ENCODE results near the gene PRRC2B.
A peak's percentile ranks its signal among the peaks of the same experiment; 100 is the strongest.
"Not testable (repeated sequence)": the region's sequence is repeated elsewhere in the genome, so short reads cannot be mapped to it uniquely, and the experiment has no call there.

PRRC2B gene

DNA sequence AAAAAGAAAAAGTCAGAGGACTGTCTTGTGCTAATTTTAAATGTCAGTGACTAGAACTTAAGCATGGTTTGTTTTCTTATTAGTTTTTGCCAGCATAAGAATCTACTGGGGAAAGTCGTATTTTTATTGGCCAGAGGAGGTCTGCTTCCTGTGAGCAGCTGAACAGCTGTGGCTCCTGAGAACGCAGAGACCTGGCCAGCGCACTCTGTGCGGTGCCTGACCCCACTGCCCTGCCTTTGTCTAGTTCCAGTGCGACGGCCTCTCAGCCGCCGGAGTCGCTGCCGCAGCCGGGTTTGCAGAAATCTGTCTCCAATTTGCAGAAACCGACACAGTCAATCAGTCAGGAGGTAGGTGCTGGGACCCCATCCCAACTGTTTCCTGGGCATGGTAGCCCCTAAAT is 42.5 kb downstream of the PRRC2B start:
- DNase-seq (ENCODE audit: low read depth) = no peak

DNA sequence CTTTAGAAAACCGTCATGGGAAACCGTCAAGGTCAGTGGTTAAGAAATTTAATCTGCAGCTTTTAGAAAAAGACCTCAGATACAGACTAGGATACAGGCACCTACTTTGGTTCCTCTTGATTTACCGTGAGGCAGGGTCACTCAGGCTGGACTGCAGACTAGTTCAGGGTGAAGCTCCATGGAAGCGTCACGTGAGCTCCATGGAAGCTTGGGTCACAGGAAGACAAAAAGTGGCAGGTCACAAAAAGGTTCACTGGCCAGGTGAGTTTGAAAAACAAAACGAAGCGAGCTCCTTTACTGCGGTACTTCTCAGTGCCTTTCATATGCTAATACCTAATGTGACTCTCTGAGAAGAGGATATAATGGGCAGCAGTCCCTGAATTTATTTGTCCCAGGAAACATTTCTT is 43.0 kb downstream of the PRRC2B start:
- DNase-seq (ENCODE audit: low read depth) = no peak

DNA sequence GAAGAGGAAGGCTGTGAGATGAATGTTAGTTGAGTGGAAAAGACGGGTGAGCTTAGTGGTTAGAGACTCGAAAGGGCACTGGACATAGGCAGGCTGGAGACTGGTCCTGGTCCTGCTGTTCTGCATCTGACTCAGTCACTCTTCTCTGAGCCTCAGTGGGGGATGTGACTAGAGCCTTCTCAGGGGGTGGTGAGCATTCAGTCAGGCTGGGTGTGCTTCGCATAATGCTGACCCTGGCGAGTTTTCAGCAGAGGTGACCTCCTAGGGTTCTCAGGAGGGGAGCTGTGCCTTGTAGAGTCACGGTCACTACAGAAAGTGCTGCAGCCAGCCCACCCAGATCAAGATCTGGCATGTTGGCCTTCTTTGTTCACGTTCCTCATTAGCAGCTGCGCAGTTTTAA is 44.3 kb downstream of the PRRC2B start:
- DNase-seq (ENCODE audit: low read depth) = no peak

DNA sequence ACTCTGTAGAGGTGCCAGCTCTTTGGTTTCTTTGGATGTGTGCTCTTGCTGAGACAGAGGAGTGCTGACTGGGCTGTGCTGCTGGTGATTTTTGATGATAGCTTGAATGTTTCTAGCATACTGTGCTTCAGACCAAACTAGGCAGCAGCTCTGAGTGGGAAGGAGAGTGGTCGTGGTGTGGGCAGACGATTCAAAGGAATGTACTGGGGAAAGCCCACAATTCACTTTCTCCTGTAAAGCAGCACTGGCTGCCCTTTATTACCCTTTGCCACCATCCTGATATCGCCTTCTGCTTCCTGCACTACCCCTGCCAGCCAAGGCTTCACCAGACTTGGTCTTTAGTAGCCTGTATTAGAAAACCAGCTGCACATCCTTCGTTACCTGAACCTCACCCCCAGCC is 45.3 kb downstream of the PRRC2B start:
- no peak for DNase-seq (ENCODE audit: low read depth)

GRCh38 chr9:131441441-131441840 is 47.6 kb downstream of the PRRC2B start:
- DNase-seq (ENCODE audit: low read depth) = no peak

DNA sequence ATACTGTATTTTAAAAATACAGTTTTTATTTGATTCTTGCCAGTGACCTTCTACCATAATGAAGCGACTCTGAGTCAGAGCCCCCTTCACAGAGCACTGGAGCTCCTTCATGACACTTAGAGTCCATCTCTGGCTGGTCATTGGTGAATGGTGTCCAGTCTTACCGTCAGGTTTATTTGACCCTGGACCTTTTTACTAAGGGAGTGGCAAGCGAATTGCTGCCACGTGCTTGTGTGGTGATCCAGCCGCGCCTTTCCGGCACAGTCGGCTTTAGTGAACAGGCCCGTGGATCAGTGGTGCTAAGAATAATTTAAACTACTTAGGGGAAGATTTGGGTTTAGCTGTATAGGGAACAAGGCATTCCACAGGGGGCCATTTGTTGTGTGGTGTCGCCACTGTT is 48.5 kb downstream of the PRRC2B start:
- DNase-seq (ENCODE audit: low read depth) = no peak

DNA sequence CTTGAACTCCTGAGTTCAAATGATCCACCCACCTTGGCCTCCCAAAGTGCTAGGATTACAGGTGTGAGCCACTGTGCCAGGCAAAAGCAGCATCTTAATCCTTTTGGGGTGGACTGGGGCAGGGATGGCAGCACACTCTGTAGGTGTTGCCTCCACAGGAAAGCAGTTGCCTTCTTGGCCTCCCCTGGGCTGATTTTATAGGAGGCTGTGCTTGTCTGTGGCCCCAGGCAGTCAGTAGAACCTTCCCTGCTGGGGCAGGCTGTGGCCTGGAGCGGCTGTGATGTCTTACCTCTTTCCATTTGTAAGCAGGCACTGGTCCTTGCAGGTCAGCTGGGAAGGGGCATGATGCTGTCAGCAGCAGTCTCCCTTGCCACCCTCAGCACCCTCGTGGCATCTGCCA is 49.8 kb downstream of the PRRC2B start:
- DNase-seq (ENCODE audit: low read depth) = no peak

- DNase-seq (ENCODE audit: low read depth) = no peak
Observed at GRCh38 chr9:131446276-131446675, 52.4 kb downstream of the PRRC2B start.

DNA sequence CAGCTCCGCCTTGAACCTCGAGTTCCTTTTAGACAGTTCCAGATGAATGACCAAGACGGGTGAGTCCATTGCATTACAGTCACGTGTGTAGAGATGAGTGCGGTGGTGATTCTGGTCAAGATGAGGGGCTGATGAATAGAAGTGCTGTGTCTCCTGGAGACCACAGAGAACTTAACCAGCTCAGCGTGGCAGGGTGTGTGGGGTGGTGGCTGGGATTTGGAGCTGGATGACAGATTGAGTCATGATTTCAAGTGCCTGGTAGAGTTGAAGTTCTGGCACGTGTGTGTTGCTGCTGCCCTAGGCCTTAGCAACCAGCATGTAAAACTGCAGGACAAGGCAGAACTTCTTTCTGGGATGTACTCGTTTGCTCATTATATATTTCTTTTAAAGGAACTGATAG is 53.3 kb downstream of the PRRC2B start:
- peak; percentile 48 for DNase-seq (ENCODE audit: low read depth)

DNA sequence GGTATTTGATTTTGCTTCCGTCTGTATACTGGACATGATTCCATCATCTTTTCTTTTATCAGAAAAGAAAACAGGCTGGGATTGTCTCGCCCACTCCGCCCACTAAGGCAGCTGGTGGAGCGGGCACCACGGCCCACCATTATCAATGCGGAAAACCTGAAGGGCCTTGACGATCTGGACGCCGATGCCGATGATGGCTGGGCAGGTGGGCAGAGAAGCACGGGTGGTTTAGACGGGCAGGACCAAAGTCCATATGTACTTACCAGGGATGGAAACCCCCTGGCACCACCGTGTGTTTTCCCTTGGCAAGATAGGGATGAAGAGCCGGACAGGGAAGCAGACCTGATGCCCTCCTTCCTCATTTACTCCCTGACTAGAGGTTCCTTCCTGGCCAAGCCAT is 53.7 kb downstream of the PRRC2B start:
- DNase-seq (ENCODE audit: low read depth) = no peak

- DNase-seq (ENCODE audit: low read depth) = no peak
Observed at GRCh38 chr9:131448818-131449217, 54.9 kb downstream of the PRRC2B start.

DNA sequence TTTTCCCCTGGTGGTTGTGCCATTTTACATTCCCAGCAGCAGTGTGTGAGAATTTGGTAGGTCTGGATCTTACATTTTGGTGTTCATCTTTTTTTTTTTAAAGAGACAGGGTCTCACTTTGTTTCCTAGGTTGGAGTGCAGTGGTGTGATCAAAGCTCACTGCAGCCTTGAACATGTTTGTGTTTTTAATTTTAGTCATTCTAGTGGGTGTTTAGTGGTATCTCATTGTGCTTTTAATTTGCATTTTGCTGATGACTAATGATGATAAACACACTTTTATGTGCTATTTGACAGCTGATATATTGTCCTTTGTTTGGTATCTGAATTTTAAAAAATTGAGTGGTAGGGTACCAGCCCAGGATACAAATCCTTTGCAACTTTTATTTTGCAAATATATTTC is 55.4 kb downstream of the PRRC2B start:
- no peak for DNase-seq (ENCODE audit: low read depth)

GRCh38 chr9:131454028-131454427 is 60.1 kb downstream of the PRRC2B start:
- no peak for DNase-seq (ENCODE audit: low read depth)

GRCh38 chr9:131455655-131456054 is 61.8 kb downstream of the PRRC2B start:
- not testable (repeated sequence) for DNase-seq (ENCODE audit: low read depth)

DNA sequence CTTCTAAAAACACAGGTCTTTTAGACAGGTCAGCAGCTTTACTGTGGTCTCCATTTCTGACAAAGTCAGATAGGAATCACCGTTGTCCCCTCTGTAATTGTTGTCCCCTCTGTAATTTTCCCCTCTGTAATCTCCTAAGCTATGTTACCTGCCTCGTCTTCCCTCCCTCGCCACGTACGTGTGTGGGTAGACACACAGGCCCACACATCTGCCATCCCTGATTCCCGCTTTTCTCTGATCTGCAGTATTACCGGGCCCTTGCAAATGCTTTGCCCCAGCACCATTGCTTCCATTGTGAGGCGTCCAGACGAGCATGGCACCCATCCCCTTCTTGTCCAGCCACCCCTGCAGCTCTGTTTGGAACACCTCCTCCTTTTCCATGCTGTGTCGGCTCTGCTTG is 63.9 kb downstream of the PRRC2B start:
- no peak for DNase-seq (ENCODE audit: low read depth)

- no peak for DNase-seq (ENCODE audit: low read depth)
Observed at GRCh38 chr9:131459056-131459455, 65.2 kb downstream of the PRRC2B start.

DNA sequence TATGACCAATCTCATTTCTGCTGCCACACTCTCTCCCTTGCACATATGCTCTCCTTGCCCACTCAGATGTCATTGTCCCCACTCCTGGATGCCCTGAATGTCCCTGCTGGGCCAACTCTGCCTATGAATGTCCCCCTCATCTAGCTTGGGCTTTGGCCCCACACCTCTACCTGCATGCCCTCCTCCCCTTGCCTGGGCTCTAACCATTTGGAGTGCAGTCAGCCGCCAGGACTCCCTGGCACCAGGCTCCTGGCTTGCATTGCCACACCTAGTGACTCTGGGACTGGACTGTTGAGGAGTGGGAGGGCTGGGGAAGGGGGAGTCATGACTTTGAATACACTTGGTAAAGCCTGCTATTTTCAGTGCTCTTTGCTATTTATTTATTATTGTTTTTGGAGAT is 67.3 kb downstream of the PRRC2B start:
- DNase-seq (ENCODE audit: low read depth) = no peak

DNA sequence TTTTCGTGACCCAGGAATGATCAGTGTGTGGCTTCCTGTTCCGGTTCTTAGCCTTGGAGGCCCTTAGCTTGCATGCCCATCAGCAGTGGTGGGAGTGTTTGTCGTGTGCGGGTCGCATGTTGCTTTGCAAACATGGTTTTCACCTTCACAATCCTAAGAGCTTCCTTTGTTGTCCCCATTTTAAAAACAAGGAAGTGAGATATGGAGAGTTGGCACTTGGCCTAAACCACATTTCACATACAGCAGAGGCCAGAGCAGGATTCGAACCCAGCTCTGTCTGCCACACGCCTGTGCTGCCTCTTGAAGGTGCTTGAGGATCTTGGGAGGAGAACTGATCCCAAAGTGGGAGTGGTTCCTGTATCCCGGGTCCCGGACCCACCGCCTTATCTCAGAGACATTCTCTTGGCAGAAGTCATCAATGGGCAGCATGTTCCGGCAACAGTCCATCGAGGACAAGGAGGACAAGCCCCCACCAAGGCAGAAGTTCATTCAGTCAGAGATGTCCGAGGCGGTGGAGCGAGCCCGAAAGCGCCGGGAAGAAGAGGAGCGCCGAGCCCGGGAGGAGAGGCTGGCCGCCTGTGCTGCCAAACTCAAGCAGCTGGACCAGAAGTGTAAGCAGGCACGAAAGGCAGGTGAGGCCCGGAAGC is 70.6 kb downstream of the PRRC2B start:
- no peak for DNase-seq (ENCODE audit: low read depth)

DNA sequence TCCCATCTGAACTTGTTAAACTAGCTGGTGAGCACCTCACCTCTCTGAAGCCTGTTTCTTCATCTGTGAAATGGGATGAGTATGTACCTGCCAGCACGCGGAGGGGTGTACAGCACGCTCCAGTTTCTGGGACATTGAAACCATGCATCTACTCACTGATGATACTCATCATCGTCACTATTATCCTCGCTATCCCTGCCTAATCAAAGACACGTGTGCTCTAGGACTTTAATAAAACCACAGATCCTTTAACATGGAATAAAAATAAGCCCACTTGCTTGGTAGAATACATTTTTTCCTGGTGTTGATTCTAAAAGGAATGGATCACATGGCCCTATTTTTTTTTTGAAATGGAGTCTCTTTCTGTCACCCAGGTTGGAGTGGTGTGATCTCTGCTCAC is 71.5 kb downstream of the PRRC2B start:
- DNase-seq (ENCODE audit: low read depth) = no peak

- DNase-seq (ENCODE audit: low read depth) = no peak
Observed at GRCh38 chr9:131467214-131467935, 73.5 kb downstream of the PRRC2B start.

GRCh38 chr9:131468031-131468430 is 74.1 kb downstream of the PRRC2B start:
- DNase-seq (ENCODE audit: low read depth) = no peak

GRCh38 chr9:131469356-131469755 is 75.5 kb downstream of the PRRC2B start:
- DNase-seq (ENCODE audit: low read depth) = no peak

DNA sequence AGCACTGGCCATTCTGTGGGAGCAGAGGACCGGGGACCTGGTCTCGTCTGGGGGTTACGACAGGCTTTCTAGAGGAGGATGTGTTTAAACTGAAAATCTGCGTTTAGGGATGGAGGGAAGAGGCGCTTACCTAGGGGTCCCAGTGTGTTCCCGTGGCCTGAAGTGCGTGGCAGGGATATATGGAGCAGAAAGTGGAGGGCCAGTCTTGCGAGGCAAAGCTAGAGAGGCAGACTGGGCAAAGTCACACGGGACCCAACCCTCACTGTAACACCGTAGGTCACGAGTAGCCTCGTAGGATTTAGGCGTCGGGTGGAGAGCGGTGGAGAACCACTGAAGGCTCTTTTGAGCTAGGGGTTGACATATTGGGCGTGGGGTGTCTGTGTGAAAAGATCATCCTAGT is 76.1 kb downstream of the PRRC2B start:
- no peak for DNase-seq (ENCODE audit: low read depth)

DNA sequence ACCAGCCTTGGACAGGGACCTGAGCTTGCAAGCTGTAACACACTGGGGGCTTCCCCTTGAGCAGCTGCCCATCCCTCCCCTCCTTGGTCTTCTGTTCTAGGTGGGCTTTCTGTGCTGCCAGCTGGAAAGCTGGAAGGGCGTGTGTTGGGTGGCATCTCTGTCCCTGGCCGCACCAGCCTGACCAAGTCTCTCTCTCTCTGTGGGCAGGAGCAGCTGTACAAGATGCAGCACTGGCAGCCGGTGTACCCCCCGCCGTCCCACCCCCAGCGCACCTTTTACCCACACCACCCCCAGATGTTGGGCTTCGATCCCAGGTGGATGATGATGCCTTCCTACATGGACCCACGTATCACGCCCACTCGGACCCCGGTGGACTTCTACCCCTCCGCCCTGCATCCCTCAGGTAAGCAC is 76.7 kb downstream of the PRRC2B start:
- no peak for DNase-seq (ENCODE audit: low read depth)
